ENCODE measurements around the gene B4GALT2. TPM values are rescaled to one million over a fixed set of nuclear protein-coding genes. Genes with fewer than 3 reads are reported as not detected.

B4GALT2 gene
- polyA plus RNA-seq, 1 donor = 42.0 TPM

DNA sequence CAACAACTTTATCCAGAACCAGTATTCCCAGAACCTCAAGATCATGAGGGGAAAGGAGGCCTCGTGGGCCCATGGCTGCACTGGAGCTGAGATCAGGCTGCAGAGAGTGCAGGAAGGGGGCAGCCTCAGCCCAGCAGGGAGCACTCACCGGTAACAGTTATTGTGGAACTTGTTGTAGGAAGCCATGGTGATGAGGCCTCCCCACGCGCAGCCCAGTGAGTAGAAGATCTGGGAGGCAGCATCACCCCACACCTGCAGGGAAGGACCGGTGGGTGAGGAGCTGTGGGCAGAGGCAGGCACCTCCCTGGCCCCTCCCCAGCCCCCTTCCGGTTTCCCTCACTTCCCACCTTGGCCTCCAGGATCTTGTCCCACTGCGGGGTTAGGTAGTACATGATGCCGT lies 23.2 kb downstream of the B4GALT2 start:
- no peak for DNase-seq (ENCODE audit: low read depth)

DNA sequence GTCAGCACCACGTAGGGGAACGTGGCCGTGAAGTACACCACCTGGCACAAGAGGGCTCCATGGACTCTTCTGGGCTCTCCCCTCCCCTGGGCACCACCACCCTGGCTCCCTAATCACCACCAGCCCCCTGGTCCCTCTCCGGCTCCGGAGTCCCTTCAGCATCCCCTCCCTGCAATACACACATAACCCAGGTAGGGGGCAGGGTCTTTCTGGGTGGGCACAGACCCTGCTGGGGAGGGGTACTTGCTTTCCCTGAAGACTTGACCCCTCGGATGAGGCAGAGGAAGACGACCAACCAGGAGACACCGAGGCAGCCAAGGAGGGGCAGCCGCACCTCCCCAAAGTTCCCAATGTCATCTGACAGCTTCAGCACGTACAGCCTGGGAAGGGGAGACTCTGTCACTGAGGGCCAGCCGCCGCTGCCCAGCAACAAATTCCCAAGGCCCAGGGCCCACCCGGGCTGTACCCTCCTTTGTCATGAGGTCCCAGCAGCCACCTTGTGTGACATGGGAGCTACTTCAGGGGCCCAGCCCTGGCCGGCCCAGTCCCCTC lies 23.7 kb downstream of the B4GALT2 start:
- DNase-seq (ENCODE audit: low read depth) = no peak

DNA sequence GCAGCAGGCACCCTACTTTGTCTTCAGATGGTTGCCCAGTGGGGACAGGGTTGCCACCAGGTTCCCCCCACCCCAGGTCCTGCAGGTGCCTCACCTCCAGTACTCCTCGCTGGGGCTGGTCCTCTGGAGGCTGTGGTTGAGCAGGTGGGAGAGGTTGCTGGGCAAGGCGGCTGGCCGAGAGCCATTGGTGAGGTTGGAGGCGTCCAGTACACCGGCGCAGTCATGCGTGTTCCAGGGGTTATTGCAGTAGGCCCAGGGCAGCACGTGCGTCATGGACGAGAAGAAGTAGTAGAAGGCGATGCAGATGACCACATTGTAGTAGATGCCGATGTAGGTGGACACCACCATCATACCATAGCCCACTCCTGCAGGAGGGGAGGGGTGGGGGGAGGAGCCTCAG lies 29.2 kb downstream of the B4GALT2 start:
- no peak for DNase-seq (ENCODE audit: low read depth)

DNA sequence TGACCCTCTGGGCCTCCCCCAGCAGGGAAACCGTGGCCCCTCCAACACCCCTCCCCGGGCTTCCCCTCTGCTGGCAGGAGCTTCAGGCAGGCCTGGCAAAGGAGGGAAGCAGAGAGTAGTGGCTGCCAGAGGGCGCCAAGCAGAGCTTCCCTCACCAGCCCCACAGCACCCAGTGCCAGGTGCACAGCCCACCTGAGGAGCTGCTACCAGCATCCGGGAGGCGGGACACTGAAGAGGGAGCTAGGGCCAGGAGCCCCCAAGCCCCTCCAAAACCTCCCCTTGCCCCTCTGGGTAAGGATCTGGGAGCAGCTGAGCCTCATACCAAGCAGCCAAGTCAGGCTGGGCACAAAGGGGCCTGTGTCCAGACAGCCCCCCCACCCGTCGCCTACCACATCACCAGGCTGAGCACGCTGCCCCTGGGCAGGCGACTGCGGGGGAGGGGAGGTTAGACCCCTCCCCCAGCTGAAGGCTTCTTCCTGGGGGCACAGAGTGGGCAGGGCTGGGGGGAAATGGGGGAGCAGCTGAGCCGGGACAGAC lies 32.0 kb downstream of the B4GALT2 start:
- DNase-seq (ENCODE audit: low read depth) = no peak

DNA sequence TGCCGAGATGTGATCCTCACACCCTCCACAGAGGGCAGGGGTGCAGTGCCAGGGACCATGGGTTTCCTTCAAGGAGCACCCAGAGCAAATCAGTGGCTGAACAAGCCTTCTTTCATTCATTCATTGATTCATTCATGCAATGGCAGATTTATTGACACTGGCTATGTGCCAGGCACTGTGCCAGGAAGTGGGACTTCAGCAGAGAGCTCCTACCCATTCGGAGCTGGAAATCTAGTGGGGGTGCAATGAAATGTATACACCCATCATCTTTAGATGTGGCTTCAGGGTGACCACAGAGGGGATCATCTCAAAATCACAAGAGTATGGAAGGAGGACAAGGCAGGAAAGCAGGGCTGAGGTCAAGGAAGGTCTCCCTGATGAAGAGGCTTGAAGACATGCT lies 33.4 kb downstream of the B4GALT2 start:
- DNase-seq (ENCODE audit: low read depth) = no peak

DNA sequence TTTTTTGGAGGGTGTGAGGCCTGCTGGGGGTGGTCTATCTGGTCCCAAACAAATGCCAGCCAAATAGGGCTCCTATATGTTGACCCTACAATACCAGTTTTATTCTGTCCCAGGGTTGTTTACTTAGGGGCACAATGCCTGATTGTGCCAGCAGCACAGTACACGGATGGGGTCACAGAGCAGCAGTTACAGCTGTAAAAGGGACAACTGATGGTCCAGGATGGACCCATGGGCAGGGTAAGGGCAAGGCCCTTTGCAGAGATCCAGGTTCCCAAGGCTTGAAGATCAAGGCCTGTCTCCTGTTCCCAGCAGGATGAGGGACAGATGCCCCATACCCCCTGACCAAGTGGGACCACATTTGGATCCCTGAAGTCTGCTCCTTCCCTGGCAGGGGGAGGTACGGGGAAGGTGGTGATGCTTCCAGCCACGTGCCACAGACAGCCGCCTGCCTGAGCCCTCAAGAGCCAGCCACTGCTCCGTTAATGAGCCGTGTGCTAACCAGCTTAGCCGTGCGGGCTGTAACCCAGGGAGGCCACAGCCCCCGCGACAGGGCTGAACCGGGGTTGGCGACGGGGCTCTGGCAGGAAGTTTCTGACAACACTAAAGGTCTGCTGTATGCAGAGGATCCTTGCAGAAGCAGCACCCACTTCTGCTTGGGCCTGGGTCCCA lies 34.1 kb downstream of the B4GALT2 start:
- DNase-seq (ENCODE audit: low read depth) = no peak

DNA sequence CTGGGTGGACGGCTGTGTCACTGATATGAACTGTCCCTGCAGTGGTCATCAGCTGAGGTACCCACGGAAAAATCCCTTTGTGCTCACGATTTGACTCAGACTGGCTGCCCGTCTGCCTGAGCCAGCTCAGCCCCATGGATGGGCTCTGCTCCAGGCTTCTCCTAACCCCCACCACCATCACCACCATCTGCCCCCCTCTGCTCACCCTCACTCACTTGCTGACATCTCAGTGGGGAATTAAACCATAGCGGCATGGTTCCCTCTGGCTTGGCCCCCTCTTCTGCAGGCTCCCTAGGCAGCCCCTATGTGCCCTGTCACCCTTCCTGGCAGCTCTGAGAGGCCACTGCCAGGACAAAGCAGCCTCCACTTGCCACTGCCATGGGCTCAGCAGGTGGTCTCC lies 34.9 kb downstream of the B4GALT2 start:
- DNase-seq (ENCODE audit: low read depth) = no peak

DNA sequence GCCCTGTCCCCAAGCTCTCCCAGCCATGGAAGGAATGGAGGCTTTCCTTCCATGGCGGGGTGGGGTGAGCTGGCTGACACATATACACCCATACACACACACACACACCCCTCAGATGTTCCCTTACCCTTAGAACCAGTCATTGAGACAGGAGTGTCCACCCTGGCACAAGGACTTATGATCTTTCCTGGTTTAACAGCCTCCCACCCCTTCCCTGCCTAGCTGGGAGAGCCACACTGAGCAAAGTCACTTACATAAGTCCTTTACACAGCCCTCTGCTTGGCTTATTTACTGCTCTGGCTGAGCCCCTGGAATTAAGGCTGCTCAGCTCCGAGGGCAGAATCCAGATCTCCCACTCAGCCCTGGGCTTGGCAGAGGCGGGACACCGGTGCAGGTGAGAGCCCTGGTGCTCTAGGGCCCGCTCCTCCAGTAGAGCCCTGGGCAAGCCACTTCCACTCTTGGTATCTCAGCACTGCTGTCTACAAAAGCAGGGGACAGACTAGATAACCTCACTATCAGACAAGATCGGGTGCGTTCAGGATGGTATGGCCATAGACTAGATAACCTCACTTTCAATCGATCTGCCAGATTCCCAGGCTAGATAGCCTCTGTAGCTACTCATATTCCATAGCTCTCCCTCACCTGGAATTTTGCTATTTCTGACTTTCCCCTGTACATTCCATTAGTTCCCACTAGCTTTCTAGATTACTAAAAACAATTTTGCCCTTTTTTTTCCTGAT lies 35.5 kb downstream of the B4GALT2 start:
- no peak for DNase-seq (ENCODE audit: low read depth)

DNA sequence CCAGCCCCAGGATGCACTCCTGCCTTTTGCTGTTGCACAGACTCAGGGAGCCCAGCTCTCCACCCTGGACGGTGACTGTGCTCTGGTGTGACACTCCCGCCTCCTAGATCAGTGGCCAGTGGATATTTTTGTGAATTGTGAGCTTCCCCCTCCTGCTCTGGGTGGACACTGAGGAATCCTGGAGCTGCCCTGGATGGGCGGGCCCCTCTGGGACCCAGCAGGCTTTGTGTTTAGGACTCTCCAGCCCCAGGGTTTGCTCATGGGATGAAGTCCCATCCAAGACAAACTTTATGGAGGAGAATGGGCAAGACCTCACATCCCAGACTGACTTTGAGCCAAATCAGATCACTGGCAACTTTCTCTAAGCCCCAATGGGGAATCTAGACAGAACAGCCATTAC lies 36.2 kb downstream of the B4GALT2 start:
- DNase-seq (ENCODE audit: low read depth) = no peak

DNA sequence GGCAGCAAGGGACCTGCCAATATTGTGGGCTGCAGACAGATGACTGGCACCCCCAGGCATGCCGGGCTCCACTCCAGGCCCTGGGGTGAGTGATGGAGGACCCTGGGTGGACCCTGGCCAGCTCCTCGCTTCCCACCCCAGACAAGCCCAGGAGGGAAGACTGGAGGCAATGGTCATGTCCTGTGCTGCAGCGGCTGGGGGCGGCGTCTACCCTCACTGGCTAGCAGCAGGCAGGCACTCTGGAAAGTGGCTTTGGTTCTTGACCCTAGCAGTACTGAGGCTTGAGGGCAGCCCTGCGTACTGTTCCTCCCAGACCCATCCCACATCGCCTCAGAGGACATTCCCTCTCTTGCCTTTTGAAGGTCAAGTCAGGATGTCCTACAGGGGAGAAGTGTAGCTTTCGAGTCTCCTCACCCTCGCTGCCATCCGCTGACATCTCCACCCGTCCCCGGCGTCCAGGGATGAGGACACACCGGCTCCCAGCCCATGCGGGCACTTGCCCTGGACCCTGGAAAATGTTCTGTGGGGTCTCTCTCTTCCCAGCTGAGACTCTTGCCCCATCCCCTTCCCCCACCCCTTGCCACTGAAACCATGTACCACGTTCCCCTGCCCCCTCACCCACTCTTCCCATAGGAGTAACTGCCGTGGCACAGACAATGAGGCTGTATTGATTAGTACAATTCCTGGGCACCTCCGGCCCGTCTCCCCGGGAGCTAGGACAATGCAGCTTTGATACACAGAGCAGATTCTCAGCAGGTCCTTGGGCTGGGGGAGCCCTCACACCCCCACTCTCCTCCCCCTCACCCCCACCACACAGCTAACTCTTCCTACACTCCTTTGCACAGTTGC lies 37.3 kb downstream of the B4GALT2 start:
- DNase-seq (ENCODE audit: low read depth) = no peak

DNA sequence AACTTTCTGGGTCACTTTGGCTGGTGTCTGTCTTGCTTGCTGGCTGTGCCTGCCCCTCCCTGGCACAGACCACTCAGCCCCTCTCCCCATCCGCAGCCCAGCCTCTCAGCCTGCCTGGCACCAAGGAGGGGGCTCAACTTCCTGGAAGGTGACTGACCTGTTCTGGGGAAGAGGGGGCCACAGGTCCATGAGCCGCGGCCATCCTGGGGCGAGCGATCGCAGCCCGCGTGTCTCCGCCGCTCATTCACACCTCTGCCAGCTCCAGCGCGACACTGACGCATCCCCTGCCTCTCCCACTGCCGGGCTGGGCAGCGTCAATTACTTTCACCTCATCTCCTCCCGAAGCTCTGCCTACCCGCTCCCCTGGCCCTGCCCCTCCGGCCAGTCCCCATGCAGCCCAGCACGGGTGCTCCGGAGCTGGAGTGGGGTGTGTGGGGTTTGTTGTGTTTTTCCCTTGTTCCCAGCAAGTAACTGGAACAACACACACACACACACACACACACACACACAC lies 37.9 kb downstream of the B4GALT2 start:
- DNase-seq (ENCODE audit: low read depth) = no peak

DNA sequence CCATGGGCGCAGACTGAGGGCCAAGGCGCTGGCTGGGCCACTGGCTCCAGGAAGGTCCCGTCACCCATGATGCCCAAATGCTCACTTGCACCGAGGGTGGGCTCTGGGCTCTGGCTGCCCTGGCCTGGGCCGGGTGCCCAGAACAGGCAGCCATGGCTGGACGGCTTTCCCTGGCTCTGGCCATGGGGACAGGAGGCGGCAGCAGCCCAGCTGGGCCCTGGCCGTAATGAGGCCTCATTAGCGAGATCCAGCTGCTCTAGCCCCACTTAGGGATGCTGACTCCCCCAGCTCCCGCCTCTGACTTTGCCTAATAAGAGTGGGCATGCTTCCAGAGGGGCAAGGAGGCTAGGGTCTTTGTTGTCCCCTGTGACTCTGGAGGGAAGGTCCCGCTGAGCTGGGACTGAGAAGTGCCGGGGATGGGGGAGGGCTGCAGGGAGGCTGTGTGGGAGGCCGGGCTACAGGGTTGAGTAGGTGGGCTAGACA lies 40.5 kb downstream of the B4GALT2 start:
- DNase-seq (ENCODE audit: low read depth) = no peak

DNA sequence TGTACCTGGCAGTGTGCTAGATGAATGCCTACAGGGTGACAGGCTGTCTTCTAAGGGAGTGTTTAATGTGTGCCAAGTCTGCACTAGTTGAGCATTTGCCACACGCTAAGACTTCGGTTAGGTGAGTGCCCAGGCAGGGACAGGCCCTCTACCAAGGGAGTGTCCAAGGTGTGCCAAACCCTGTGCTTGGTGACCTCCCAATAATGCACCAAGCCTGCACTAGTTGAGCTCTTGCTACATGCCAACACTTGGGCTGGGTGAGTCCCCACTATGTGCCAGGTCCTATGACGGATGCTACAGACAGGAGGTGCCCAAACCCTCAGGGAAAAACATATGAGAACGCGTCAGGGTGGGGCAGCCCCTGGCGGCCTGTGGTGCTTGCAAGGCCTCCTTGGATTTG lies 41.5 kb downstream of the B4GALT2 start:
- DNase-seq (ENCODE audit: low read depth) = no peak

DNA sequence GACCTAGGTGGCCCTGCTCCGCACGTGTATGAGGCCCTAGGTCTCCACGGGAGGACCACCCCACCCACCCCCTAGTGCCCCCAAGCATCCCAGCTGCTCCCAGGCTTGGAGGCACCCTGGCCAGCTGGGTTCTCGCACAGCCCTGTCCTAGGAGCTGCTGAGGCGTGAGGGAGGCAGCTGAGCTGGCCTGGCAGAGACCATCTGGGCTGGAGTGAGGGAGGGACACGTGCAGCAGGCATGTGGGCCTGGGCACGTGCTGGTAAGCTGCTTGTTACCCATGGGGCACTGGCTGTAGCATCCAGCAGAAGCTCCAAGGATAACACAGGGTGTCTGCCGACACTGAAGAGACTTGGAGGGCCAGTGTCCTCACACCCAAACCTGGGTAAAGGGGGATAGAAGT lies 42.1 kb downstream of the B4GALT2 start:
- DNase-seq (ENCODE audit: low read depth) = no peak

DNA sequence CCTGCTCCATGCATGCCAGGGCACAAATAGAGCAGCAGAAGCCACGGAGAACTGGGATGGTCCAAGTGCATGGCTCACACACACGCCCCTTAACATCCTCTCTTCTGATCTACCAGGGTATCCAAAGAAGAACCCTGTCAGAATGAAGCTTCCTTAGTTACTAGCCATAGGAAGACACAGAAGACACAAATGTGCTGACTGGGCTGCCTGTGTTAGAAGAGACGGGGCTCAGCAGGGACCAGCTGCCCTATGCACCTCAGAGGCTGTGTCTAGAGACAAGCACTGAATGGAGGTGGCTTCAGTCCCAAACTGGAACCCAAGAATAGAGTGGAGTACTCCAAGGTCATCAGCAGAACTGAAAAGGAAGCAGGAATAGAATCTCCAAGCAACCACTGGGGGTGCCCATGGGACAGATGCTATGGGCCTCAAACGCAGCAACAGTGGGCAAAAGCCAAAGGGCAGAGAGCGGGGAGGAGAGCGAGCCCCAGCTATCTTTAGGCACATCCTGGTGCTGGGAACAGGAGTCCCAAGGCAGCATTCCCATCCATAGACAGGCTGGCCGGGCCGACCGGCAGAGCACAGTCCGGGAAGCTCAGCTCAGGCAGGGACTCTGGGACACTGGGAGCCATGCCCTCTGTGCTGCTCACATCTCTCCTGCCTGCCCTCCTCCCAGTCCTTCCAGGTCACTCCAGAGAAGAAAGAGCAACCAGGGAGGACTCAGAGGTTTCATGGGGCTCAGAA lies 42.7 kb downstream of the B4GALT2 start:
- DNase-seq (ENCODE audit: low read depth) = no peak

DNA sequence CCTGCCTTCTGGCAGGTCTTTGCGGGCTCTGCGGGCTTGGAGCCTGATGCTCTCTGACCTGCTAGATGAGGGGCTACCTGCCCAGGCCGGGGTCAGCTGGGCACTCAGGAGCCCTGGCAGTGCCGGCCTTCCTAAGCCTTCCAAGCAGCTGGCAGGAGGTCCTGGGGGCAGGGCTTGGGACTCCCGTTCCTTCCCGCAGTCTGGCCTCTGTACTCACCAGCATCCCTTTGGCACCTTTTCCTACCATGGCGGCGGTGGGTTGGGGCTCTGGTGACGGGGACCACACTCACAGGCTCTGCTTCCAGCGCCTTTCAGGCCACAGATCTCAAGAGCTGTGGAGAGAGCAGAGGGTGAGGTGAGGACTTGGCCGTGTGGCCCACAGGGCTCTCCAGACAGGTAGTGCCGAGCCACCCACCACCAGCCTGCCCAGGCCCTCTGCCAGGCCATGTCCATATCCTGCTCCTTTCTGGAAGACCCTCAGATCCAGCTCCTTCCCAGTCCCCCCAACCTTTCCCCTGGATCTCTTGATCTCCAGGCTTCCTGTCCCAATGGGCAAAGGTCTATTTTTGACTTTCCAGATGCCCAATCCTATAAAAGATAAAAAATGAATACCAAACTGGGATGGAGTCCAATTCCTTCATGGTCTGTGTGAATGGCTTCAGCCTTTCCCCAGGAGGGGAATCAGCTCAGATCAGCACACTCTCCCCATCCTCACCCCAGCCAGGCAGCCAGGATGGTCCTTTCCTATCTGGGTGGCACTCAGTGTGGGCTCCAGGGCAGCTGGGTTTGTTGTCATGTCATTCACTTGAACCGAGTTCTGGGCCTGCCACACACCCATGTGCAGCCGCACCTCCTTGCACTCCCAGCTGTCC lies 45.3 kb downstream of the B4GALT2 start:
- no peak for DNase-seq (ENCODE audit: low read depth)

DNA sequence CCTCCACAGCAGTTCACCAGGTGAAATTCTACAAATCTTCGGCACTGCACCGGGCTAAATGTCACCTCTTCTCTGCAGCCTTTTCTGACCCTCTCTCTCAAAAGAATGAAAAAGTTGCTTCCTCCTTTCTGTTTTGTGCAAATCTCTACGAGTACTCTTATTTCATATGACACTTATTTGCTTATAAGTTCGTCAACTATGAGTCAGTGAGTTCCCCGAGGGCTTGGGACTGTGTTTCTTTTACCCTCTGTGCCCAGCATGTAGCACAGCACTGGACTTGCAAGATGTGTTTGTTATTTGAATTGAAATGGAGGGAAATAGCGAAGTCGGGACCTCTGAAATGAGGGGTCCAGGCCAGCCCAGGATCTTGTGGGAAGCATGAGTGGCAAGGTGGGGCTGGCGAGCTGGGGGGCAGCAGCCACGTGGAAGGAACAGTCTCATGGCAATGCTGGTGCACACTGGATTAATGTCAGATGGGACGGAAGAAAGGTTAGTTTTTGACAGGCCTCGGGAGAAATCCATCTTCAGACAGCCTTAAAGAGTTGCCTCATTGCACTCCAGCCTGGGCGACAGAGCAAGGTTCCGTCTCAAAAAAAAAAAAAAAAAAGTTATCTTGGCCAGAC lies 46.0 kb downstream of the B4GALT2 start:
- no peak for DNase-seq (ENCODE audit: low read depth)

DNA sequence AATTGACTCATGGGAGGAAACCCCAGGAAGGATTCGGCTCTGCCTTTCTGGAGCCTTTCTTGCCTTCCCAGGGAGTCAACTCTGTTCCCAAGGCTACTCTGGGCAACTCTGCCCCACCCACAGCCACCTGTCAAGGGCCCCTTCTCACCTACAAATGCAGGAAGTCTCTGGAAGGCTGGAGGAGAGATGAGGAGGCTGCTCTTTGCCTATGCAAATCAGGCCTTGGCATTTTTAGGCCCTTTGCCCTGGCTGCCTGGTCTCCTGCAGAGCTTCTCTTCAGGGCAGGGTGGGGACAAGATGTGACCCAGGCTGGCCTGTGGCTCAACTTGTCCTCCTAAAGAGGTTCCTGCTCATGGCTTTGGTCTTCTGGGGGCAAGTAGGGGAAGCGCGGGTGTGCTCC lies 46.8 kb downstream of the B4GALT2 start:
- DNase-seq (ENCODE audit: low read depth) = no peak

DNA sequence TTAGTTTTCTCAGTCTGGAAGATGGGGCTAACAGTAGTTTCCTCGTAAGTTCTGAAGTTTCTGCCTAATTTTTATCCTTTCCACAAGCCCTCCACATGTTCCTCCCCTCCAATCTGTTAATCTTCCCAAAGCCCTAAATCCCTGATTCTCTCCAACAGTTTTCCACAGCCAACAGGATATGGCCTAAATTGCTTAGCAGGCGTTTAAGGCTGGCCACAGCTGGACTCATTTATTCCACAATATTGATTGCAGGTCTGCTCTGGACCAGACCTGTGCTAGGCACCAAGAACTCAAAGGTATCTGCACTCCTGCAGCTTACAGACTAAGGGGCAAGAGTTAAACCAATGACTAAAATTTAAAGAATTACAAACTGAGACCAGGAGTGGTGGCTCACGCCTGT lies 48.3 kb downstream of the B4GALT2 start:
- DNase-seq (ENCODE audit: low read depth) = no peak
